Esophagus muscularis mucosa (tissue), 4 donors: ENCODE measurements around the gene P2RY2.

Source experiments
- EP300 ChIP-seq: sonication (generic); formaldehyde crosslinking; IDR thresholded peaks from one replicate; pipeline ENCODE4 v1.6.1; 2017; ENCODE audit warnings: antibody characterized with exemption
- POLR2A ChIP-seq: fragments of 450-650 bp; IDR thresholded peaks from one replicate; pipeline ENCODE4 v1.6.1; 2017; ENCODE audit warnings: antibody characterized with exemption, moderate library complexity, mild to moderate bottlenecking, low read depth
- POLR2AphosphoS5 ChIP-seq, 2 donors: sonication (generic); formaldehyde crosslinking; IDR thresholded peaks; one replicate each; pipeline ENCODE4 v1.6.1; 2017; ENCODE audit warnings: antibody characterized with exemption in 2 of 2
- TF ChIP-seq, protein P1 (sequence below), 3 experiments: fragments of 200-600 bp in 2 of 3; fragments of 450-650 bp in 1 of 3; sonication (generic) in 2 of 3; IDR thresholded peaks; one replicate each; pipeline ENCODE4 v1.5.1; 2017 to 2019; ENCODE audit warnings: antibody characterized with exemption in 3 of 3, mild to moderate bottlenecking in 2 of 3, moderate library complexity in 1 of 3

- TF ChIP-seq, protein P1, sequence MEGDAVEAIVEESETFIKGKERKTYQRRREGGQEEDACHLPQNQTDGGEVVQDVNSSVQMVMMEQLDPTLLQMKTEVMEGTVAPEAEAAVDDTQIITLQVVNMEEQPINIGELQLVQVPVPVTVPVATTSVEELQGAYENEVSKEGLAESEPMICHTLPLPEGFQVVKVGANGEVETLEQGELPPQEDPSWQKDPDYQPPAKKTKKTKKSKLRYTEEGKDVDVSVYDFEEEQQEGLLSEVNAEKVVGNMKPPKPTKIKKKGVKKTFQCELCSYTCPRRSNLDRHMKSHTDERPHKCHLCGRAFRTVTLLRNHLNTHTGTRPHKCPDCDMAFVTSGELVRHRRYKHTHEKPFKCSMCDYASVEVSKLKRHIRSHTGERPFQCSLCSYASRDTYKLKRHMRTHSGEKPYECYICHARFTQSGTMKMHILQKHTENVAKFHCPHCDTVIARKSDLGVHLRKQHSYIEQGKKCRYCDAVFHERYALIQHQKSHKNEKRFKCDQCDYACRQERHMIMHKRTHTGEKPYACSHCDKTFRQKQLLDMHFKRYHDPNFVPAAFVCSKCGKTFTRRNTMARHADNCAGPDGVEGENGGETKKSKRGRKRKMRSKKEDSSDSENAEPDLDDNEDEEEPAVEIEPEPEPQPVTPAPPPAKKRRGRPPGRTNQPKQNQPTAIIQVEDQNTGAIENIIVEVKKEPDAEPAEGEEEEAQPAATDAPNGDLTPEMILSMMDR (IDR thresholded peaks at IDR 0.05) = no peak
- TF ChIP-seq POLR2A = no peak
- no peak for TF ChIP-seq EP300
- no peak for TF ChIP-seq POLR2AphosphoS5 (IDR thresholded peaks at IDR 0.05)
Observed at GRCh38 chr11:73241300-73241699, 23.2 kb downstream of the P2RY2 start.
